Gastrocnemius medialis (tissue), 4 donors: ENCODE data around the gene ZNF57. TPM values are rescaled to one million over a fixed set of nuclear protein-coding genes. Genes with fewer than 3 reads are reported as not detected.
A peak's percentile ranks its signal among the peaks of the same experiment; 100 is the strongest.
"Not testable (repeated sequence)": the region's sequence is repeated elsewhere in the genome, so short reads cannot be mapped to it uniquely, and the experiment has no call there.

Experiments
- ATAC-seq, 2 donors: fragments of 150-250 bp; one replicate each; pipeline ENCODE4 v1.9.1; 2016
- DNase-seq, 2 donors: peaks; one replicate each; pipeline ENCODE4 v3.0.0-alpha.2; 2019
- H3K27ac ChIP-seq, 4 donors: fragments of 200-600 bp; sonication (generic); 1 replicate in 1 of 4; 2 replicates in 3 of 4; pipeline ENCODE4 v1.5.1; 2016 to 2018; ENCODE audit warnings: mild to moderate bottlenecking in 2 of 4, moderate library complexity in 1 of 4
- H3K27me3 ChIP-seq, 3 donors: fragments of 200-600 bp; sonication (generic) in 2 of 3; 1 replicate in 1 of 3; 2 replicates in 2 of 3; pipeline versions ENCODE4 v1.5.1 to v1.6.0; 2016 to 2019; ENCODE audit warnings: mild to moderate bottlenecking in 1 of 3, moderate library complexity in 1 of 3
- H3K36me3 ChIP-seq, 2 donors: fragments of 200-600 bp; sonication (generic) in 1 of 2; one replicate each; pipeline ENCODE4 v1.5.1; 2017 to 2018
- H3K4me1 ChIP-seq, 2 donors: fragments of 200-600 bp; sonication (generic) in 1 of 2; one replicate each; pipeline ENCODE4 v1.5.1; 2016 to 2017; ENCODE audit warnings: mild to moderate bottlenecking in 2 of 2
- H3K4me3 ChIP-seq, 4 donors: fragments of 200-600 bp; sonication (generic) in 3 of 4; 1 replicate in 1 of 4; 2 replicates in 3 of 4; pipeline ENCODE4 v1.5.1; 2016 to 2019; ENCODE audit warnings: mild to moderate bottlenecking in 2 of 4
- H3K9me3 ChIP-seq, 3 donors: fragments of 200-600 bp; sonication (generic) in 2 of 3; 1 replicate in 1 of 3; 2 replicates in 2 of 3; pipeline ENCODE4 v1.5.1; 2016 to 2019
- CTCF ChIP-seq, 5 experiments: fragments of 450-650 bp in 3 of 5; fragments of 200-600 bp in 2 of 5; sonication (generic) in 2 of 5; IDR thresholded peaks in 4 of 5; conservative IDR thresholded peaks in 1 of 5; 1 replicate in 4 of 5; 2 replicates in 1 of 5; pipeline ENCODE4 v1.5.1; 2016 to 2019; ENCODE audit warnings: antibody characterized with exemption in 5 of 5, mild to moderate bottlenecking in 3 of 5, moderate library complexity in 3 of 5
- POLR2A ChIP-seq, 2 donors: fragments of 450-650 bp; IDR thresholded peaks; one replicate each; pipeline ENCODE4 v1.6.1; 2017; ENCODE audit warnings: antibody characterized with exemption in 2 of 2, mild to moderate bottlenecking in 2 of 2, moderate library complexity in 2 of 2
- in situ Hi-C, 4 donors: fragments of 200-750 bp; cut with MboI; loops; one replicate each; pipeline versions ENCODE4 v1.15.0 to v1.8.0; 2017; ENCODE audit warnings: low sequenced_read_pairs in 4 of 4
- intact Hi-C: fragments of 100-400 bp; cut with DNase I; formaldehyde crosslinking; loops from one replicate; pipeline ENCODE4 v1.15.1; 2023; ENCODE audit warnings: low total_unique reads
- total RNA-seq, 4 donors: library from RNA; depleted of rRNA; stranded (reverse); fragments of >200 nt; gene quantifications; one replicate each; pipeline versions ENCODE4 v1.1.0 to v1.2.3, GENCODE V29; 2016

The ZNF57 gene
- total RNA-seq, 4 donors from 2014 or later = 0.44 to 2.1 (median 0.83) TPM

GRCh38 chr19:2933490-2933910 is 32.8 kb downstream of the ZNF57 start:
- intact Hi-C loops (no loop called here), in situ Hi-C loops (no loop called here)
- Histone ChIP-seq H3K4me1 (no peaks in the 10 kb centered on the region), H3K4me3 (peak overlapping the region in 1 of 4 donors; percentile 34), H3K27ac (no peak overlapping the region), H3K36me3 (peaks cover 14 to 73% of the 10 kb centered on the region in 2 donors), H3K27me3 (no peaks in the 10 kb centered on the region), H3K9me3 (peaks cover 7 to 31% (median 15%) of the 10 kb centered on the region in 3 donors)
- TF ChIP-seq POLR2A (IDR thresholded peaks at IDR 0.05) = no peak
- TF ChIP-seq CTCF (IDR thresholded peaks at IDR 0.05 in 4 of 5, conservative IDR thresholded peaks at IDR 0.05 in 1 of 5) = no peak
- DNase-seq = no peak
- ATAC-seq = no peak

GRCh38 chr19:2935863-2936262 is 35.1 kb downstream of the ZNF57 start:
- H3K27me3 ChIP-seq, in situ Hi-C loops, ATAC-seq, H3K4me1 ChIP-seq, H3K4me3 ChIP-seq, H3K27ac ChIP-seq, DNase-seq, intact Hi-C loops: not testable (repeated sequence)
- Histone ChIP-seq H3K9me3 (peaks cover 7 to 31% (median 15%) of the 10 kb centered on the region in 3 donors), H3K36me3 (peaks cover 14 to 77% of the 10 kb centered on the region in 2 donors)

DNA sequence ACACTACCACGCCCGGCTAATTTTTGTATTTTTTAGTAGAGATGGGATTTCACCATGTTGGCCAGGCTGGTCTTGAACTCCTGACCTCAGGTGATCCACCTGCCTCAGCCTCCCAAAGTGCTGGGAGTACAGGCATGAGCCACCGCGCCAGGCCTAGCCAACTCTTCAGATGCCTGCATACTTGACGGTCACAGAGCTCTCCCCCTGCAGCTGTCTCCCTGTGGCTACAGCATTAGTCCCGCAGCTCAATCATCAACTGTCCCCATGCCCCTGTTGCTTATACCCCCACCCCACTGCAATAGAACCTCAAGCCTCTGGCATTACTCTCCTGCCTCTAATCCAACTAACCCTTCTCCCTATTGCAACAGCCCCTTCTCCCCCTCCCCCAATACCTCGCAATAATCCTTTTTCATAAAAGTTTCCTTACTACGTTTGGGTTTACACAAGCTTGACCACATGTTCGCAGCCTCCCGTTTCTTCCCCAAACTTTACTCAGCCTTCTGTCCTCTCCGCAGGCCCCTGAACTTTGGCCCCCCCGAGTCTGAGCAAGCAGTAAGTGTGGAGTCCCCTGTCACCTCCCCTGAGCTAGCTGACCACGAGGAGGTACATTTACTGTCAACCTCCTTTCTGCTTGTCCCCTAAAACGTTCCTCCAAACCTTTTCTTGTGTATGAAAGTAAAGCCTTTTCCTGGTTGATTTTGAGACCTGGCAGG is 42.4 kb downstream of the ZNF57 start:
- TF ChIP-seq CTCF (IDR thresholded peaks at IDR 0.05 in 4 of 5, conservative IDR thresholded peaks at IDR 0.05 in 1 of 5) (no peak), POLR2A (IDR thresholded peaks at IDR 0.05) (no peak)
- ATAC-seq = no peak
- DNase-seq = no peak
- no peaks in the 10 kb centered on the region for H3K27me3 ChIP-seq
- peaks cover 5 to 14% of the 10 kb centered on the region in 2 donors for H3K4me1 ChIP-seq
- in situ Hi-C loops = no loop called here
- no peak overlapping the region for H3K4me3 ChIP-seq
- H3K9me3 ChIP-seq = no peaks in the 10 kb centered on the region
- intact Hi-C loops = no loop called here
- no peak overlapping the region for H3K27ac ChIP-seq
- peaks cover 0 to 11% of the 10 kb centered on the region in 2 donors for H3K36me3 ChIP-seq

- DNase-seq (no peak), ATAC-seq (no peak)
- Histone ChIP-seq H3K27ac (peak overlapping the region; percentile 93 to 97 (median 95)), H3K9me3 (no peaks in the 10 kb centered on the region), H3K36me3 (peaks cover 0 to 2% of the 10 kb centered on the region in 2 donors), H3K27me3 (no peaks in the 10 kb centered on the region), H3K4me1 (peaks cover 11 to 24% of the 10 kb centered on the region in 2 donors), H3K4me3 (peak overlapping the region; percentile 93 to 99 (median 96))
- no peak for TF ChIP-seq POLR2A (IDR thresholded peaks at IDR 0.05)
- TF ChIP-seq CTCF (IDR thresholded peaks at IDR 0.05 in 4 of 5, conservative IDR thresholded peaks at IDR 0.05 in 1 of 5) = no peak
- in situ Hi-C loops (no loop called here), intact Hi-C loops (no loop called here)
These were observed 43.7 kb downstream of the ZNF57 start for GRCh38 chr19:2944403-2944774.

- peaks cover 16 to 29% of the 10 kb centered on the region in 2 donors for H3K4me1 ChIP-seq
- no peaks in the 10 kb centered on the region for H3K9me3 ChIP-seq
- peak within 1 kb of the TSS; percentile 93 to 97 (median 95) for H3K27ac ChIP-seq
- H3K36me3 ChIP-seq = no peaks in the 10 kb centered on the region
- DNase-seq = peak; percentile 100
- H3K27me3 ChIP-seq = no peaks in the 10 kb centered on the region
- ATAC-seq = peak; percentile 100
- TF ChIP-seq CTCF (IDR thresholded peaks at IDR 0.05 in 4 of 5, conservative IDR thresholded peaks at IDR 0.05 in 1 of 5) (peak in 2 of 5 experiments; percentile 9 to 39), POLR2A (IDR thresholded peaks at IDR 0.05) (peak; percentile 53 to 71)
- intact Hi-C loops = no loop called here
- in situ Hi-C loops = no loop called here
- peak within 1 kb of the TSS; percentile 93 to 99 (median 96) for H3K4me3 ChIP-seq
These were observed 44.2 kb downstream of the ZNF57 start, which contains the start of gene ZNF77 for GRCh38 chr19:2944775-2945574. Gene ZNF77 (minus strand): TSS chr19:2944971. CDS start chr19:2944840, 131 bp downstream.
